ENCODE measurements around the gene HRG.
"Not testable (repeated sequence)": the region's sequence is repeated elsewhere in the genome, so short reads cannot be mapped to it uniquely, and the experiment has no call there.

HRG gene, protein sequence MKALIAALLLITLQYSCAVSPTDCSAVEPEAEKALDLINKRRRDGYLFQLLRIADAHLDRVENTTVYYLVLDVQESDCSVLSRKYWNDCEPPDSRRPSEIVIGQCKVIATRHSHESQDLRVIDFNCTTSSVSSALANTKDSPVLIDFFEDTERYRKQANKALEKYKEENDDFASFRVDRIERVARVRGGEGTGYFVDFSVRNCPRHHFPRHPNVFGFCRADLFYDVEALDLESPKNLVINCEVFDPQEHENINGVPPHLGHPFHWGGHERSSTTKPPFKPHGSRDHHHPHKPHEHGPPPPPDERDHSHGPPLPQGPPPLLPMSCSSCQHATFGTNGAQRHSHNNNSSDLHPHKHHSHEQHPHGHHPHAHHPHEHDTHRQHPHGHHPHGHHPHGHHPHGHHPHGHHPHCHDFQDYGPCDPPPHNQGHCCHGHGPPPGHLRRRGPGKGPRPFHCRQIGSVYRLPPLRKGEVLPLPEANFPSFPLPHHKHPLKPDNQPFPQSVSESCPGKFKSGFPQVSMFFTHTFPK

DNA sequence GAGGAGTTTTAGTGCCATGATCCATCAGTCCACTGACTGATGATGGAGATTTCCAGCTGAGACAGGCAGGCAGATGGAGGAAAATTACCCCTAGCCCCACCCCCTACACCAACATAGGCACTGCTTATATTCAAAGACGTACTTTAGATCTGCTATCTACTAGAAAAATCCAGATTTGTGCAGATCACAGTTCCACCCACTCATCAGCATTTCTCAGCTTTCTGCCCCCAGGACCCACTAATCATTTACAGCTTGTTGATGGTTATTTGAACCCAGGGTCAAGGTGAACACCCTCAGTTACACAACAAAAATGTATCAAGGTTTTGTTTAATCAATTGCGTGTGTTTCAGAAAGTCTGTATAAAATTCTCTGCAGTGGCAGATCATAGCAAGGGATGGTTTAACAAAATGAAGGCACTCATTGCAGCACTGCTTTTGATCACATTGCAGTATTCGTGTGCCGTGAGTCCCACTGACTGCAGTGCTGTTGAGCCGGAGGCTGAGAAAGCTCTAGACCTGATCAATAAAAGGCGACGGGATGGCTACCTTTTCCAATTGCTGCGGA is at the start of gene HRG:
TSS of gene HRG (plus strand) at position 390 of the 564 bp plus-strand sequence. CDS start at position 408, 18 bp downstream.
- DNase-seq (ENCODE audit: low read depth): no peak

- no peak for DNase-seq (ENCODE audit: low read depth)
Observed at GRCh38 chr3:186616299-186616617, 49.6 kb upstream of the HRG start.

DNA sequence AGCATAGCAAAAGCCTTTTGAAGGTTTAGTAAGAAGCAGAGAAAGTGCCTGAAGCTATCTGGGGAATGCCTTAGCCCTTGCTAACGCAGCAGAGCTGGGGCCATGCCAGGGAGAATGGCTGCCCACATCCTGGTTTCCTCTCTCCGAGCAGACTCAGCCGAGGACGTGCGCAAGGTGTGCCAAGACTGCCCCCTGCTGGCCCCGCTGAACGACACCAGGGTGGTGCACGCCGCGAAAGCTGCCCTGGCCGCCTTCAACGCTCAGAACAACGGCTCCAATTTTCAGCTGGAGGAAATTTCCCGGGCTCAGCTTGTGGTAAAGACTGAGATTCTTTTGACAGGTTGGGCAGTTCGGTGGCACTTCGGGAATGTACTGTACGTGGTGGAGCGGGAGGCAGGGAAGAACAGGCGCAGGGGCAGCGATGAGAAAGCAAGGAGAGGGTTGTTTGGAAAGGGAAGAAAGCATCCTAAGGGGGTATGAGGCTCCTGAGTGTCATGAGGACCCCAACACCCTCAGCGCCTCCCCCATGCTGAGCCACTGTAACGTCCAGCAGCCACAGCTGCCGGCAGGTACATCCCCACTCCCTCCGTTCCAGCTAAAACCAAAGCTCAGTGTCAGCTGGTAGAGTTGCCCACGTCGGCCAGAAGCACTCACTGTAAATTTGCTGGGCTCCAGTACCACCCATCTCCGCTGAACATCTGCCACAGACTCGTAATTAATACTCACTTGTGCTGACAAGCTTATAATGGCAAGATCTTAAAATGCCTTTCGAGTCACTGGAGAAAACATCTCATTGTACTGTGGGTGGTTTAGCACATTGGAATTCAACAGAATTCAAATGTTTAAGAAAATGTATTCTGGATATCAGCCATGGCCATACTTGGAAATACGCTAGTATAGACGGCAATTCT is 48.5 kb upstream of the HRG start:
- DNase-seq (ENCODE audit: low read depth): peak; percentile 98

DNA sequence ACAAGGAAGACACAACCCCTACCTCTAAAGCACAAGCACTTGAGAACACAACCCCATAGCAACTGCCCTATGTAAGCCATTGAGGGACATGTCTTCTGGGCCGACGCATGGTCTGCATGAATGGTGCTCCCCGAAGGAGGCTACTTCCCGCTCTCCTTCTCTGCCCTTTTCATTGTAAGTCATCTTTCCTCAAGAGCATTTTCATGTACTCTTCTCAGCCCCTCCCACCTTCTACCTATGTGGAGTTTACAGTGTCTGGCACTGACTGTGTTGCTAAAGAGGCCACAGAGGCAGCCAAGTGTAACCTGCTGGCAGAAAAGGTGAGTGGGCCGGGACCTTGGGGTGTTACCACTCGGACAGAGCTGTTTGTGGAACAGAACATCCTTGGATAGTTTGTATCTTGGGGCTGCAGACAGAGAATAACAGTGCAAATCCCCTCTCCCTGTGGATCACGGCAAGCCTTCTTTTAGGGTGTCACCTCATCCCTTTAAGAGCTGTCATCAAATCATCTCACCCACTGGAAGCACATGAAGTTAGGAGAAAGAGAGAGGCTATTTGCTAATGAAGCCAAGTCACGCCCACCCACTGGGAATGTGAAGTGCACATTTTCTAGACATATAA is 47.4 kb upstream of the HRG start:
- DNase-seq (ENCODE audit: low read depth): no peak

GRCh38 chr3:186619787-186620212 is 46.0 kb upstream of the HRG start:
- no peak for DNase-seq (ENCODE audit: low read depth)

- no peak for DNase-seq (ENCODE audit: low read depth)
Observed at GRCh38 chr3:186620213-186621092, 45.4 kb upstream of the HRG start.

DNA sequence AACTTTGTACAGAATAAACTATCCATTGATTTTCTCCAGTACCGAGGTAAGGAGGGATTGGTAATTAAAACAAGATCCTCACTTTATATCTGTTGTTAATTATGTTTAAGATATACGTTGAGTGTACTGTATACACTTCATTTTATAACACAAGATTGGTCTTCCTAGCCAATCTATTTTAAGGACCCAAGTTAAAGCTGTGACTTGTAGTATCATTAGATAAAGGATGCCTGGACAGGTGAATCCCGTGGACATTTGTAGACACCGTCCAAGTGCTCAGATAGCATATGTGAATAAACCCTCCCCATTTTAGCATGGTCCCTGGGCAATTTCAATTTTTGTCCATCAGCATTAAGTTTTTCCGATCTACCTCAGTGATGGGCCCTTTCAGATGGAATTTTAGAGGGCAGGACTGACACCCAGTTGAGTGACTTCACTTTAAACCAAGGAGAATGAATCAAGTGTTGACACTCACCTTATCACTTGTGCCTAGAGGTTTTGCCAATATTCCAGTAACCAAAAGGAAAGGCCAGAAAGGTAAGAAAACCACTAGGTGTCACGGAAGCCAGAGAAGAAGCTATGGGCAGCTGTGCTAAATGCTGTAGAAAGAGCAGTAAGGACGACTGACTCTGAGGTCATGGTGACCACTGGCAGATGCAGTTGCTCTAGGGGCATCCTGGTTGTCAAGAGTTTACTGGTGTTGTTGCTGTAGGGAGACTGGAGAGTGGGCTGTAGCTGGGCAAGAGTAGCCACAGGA is 43.7 kb upstream of the HRG start:
- DNase-seq (ENCODE audit: low read depth): no peak

GRCh38 chr3:186622651-186623310 is 43.0 kb upstream of the HRG start:
- no peak for DNase-seq (ENCODE audit: low read depth)

DNA sequence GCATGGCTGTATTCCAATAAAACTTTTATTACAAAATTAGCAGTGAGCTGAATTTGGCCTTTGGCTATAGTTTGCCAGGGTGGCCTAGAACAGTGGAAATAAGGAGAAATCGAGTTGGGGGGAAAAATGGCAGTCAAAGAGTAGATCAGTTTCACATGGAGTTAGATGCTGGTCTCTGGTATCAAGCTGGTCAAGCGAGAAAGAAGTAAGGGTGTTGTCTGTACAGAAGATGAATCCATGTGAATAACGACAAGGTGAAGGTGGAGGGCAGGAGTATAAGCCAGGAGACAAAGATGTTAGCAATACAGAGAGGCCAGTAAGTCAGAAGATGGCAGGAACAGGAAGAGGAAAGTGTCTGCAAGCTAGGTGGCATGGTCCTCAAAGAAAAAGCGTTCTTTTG is 41.2 kb upstream of the HRG start:
- DNase-seq (ENCODE audit: low read depth): no peak

DNA sequence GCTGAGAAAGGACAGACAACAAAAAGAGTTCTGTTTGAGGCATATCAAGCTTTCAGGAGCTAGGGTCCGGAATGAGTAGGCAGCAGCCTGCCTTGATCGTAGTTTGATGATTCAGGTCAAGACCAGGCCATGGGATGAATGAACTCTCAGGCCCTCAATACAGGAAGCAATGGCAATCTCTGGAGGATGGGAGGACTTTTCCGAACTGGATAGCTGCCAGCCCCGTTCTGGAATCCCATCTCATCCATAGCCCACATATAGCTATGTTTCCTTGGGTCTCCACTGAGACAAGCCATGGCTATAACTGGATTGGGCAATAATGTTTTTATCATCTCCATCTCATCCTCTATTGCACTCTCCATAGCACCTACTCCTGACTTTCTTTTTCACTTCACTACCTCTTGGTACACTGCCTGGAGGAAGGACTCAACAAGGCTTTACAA is 40.2 kb upstream of the HRG start:
- DNase-seq (ENCODE audit: low read depth): no peak

DNA sequence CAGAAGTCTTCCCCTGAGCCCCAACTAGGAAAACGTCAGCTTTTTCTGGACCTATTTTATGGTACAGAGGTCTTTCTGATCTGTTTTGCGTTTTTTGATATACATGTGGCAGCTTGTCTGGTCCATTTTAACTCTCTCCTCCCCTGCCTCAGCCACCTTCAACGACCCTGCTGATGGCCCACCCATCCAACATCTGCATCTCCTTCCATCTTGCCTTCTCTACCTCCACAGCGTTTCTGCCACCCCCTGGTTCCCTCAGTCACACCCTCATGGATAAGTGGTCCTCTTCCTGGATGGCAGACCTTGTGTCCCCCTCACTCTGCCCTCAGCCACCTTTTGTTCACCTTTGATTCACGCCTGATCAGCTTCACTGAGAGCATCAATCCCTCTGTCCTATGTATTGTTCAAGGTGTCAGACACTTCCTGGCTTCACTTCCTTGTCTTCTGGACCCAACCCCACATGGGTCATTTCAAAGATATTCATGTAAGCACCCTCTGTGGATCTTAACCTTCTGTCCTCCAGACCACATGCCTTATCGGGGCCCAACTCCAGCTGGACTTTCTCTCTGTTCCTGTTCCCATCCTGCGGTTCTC is 39.5 kb upstream of the HRG start:
- DNase-seq (ENCODE audit: low read depth): no peak

GRCh38 chr3:186627852-186628414 is 37.9 kb upstream of the HRG start:
- no peak for DNase-seq (ENCODE audit: low read depth)

DNA sequence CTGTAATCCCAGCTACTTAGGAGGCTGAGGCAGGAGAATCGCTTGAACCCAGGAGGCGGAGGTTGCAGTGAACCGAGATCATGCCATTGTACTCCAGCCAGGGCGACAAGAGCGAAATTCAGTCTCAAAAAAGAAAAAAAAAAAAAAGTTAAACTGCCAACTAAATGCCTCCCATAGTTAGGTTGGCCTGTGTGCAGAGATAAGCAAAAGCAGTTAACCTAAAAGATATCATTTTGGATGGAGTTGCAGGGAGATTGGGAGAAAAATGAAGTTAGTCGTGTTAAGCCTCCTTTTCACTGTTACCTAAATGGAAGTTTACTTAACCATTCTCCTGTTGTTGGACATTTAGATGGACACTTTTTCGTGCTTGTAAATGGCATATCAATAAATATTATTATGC is 37.1 kb upstream of the HRG start:
- DNase-seq (ENCODE audit: low read depth): no peak

- DNase-seq (ENCODE audit: low read depth): no peak
Observed at GRCh38 chr3:186630950-186631641, 34.7 kb upstream of the HRG start.

DNA sequence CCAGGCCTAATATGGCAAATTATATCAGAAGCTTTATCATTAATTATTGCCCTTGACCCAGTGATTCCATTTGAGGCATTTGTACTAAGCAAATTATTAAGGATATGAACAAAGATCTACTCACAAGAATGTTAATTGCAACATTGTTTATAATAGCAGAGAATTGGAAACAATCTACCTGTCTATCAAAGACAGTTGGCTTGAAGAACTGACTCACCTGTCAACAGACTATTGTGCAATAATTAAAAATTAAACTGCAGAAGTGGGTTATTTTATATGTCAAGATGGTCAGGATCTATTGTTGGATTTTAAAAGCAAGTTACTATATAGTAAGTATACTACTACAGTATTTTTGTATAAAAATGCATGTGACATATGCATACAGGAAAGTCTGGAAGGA is 32.3 kb upstream of the HRG start:
- no peak for DNase-seq (ENCODE audit: low read depth)

DNA sequence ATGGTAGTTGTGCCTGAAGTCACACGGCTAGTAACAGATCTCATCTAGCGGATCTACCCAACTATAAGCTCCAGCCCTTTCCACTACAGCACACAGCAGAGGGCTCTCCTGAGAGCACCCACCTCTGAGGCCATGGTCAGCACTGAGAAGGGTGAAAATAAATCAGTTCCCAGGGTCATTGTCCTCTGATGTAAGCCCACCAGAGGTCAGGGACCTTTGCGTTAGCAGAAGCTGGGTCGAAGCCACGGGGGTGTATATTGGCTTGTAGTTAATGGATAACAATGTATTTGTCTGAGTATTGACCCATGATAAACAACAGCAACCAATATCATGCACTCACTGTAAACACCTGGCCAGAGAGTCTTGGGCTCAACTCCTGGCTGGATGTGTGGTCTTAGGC is 31.6 kb upstream of the HRG start:
- DNase-seq (ENCODE audit: low read depth): not testable (repeated sequence)

- DNase-seq (ENCODE audit: low read depth): no peak
Observed at GRCh38 chr3:186635532-186635931, 30.3 kb upstream of the HRG start.

GRCh38 chr3:186636536-186636935 is 29.3 kb upstream of the HRG start:
- no peak for DNase-seq (ENCODE audit: low read depth)

Data from iris pigment epithelial cell (primary cell).